HK-2 (cell line): Measurements from ENCODE around the gene ZBP1.

Source experiments
- DNase-seq: peaks from one replicate; pipeline ENCODE4 v3.0.0-alpha.2; 2018; ENCODE audit not compliant: unreplicated experiment

Gene ZBP1

DNA sequence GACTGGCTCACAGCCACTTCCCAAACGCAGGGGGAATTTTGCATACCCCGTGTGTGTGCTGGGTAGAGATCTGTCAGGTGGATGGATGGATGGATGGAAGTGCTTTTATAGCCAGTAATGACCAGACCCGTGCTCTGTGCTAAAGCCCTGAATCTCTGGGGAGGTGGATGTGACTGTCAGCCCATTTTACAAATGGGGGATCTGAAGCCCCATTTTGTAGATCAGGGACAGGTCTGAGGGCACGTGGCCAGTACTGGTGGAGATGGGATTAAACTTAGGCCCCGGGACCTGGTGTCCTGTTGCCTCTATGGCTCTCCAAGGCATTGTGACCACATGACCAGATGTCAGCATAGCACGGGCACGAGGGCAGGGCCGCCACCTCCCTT, 38.2 kb upstream of the ZBP1 start:
- DNase-seq = no peak

DNA sequence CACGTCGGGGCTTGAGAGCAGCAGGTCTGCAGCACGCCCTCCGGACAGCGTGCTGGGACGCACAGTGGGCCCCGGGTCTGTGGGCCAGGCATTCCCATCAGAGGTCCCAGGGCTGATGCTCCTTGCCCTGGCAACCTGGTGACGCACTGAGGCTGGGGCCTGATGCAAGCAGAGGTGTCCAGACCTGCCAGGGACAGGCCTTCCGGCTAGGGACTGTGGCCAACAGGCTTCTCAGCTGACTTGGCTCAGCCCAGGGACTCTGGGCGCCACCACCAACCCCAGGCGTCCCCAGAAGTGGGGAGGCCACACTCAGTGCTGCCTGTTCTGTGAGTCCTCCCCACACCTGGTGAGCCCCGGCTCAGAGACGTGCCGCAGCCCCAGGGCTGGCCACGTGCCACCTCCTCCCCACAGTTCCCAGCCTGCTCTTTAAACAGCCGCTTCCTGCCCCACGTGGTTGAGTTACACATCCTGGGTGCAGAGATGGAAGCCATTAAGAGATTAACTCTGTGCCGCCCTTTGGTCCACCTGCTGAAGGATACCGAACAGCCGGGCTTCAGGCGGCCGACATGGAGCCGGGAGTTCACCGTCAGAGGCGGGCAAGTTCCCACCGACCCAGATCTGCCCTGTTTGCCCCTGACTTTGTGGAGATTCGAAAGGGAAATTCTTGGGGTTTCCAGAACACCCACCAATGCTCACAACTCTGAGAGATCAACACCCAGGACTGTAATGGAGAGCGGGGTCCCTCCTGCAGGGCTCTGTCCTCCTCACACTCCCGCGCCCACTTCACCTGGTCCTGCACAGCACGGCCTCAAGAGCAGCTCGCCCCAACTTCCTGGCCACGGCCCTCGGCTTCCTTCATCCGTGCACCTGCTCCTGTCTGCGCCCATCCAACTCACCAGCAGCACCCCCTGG, 37.6 kb upstream of the ZBP1 start:
- DNase-seq = peak; percentile 2

DNA sequence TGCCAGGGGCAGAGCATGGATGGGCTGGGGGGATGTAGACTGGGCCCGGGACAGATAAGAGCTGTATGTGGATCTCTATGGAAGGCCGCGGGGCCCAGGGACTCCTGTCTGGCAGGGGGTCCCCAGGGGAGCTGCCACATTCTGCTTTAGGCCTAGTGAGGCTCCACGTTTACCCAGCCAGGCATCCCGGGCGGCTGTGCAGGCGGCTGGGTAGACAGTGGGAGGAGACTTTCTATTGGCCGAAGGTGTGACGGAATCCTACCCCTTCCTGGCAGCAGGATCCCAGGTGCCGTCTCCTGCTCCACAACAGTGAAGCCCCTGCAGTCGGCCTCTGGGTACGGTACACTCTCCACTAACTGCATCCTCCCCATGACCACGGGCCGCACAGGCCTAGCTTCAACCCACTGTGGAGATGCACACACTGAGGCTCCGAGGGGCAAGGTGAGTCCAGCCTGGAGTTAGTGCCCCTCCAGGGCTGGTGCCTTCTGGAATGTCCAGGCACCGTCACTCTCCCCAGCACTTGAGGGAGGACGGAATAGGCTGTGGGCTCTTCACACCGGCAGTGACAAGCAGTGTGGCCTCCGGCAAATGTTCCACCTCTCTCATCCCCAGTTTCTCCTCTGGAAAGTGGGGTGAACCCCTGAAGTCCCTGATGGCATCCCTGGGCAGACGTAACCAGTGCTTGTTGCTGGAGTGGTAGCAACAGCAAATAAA, 36.8 kb upstream of the ZBP1 start:
- peak; percentile 3 for DNase-seq

DNA sequence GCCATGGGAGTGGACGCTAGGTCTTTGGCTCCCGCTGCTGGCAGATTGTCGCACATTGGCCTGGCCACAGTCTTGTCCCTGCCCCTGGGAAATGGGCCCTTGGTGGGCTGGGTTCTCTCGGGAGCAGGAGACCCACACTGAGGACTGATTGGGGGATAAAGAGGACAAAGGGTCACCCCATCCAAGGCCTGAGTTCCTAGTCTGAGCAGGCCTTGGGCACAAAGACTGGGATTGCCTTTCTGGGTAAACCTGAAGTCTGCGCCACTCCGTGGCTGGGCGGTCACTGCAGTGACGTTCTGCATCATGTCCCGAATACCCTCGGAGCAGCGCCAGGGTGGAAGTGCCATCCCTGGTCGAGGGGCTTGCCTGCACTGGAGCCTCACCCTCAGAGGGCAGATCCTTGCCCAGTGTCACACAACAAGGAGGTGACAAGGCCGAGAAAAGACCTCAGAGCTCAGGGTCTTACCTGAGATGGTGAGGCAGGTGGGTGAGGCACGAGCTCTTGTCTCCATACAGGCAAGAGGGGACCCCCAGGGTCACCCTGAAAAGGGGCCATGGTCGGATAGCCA, 36.1 kb upstream of the ZBP1 start:
- DNase-seq = peak; percentile 1

DNA sequence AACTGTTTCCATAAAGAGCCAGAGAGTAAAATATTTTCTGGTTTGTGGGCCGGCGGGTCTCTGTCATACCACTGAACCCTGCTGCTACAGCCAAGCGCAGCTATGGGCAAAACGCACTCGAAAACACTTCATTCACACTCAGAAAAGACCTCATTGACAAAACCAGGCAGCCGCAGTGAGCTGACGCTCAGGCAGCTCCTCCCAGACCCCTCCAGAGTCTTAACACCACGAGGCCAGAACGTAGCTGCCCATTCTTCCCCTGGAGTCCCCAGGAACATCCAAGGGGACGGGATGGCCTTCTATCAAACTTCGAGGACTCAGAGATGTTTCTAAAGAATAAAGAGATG, 35.6 kb upstream of the ZBP1 start:
- DNase-seq = peak; percentile 4

DNA sequence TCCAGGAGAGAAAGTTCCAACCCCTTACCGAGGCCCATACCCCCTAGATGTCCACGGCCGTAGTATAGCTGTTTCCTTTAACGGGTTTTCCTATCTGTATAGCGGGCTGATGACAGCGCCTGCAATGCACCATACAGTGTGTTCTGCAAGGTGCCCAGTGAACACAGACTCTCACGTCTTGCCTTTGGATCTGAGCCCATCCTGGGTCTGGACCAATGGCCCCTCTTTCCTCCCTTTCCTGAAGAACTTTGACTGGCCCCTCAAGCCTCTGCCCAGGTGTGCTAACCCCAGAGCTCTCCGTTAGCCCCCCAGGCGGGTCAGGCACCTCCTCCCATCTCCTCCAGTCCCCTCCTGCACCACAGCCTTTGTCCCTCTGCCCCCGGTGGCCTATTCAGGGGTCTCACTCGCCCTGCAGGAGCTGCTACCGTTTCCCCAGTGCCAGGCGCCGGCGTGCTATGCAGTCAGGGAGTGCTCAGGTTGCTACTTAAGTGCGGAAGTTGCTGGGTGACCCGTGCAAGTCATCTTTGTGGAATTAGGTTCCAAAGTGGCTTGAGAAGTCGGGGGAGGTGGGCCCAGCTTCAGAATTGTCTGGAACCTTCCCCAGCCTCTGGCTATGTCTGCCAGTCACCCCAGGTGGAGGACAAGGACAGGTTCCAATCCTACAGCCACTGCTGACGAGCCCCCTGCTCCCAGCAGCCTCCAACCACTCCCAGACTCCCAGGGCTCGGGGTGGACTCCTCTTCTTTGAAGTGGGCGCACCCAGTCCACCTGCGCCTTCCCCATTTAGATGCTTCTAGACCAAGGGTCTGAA, 35.0 kb upstream of the ZBP1 start:
- peak; percentile 12 for DNase-seq

DNA sequence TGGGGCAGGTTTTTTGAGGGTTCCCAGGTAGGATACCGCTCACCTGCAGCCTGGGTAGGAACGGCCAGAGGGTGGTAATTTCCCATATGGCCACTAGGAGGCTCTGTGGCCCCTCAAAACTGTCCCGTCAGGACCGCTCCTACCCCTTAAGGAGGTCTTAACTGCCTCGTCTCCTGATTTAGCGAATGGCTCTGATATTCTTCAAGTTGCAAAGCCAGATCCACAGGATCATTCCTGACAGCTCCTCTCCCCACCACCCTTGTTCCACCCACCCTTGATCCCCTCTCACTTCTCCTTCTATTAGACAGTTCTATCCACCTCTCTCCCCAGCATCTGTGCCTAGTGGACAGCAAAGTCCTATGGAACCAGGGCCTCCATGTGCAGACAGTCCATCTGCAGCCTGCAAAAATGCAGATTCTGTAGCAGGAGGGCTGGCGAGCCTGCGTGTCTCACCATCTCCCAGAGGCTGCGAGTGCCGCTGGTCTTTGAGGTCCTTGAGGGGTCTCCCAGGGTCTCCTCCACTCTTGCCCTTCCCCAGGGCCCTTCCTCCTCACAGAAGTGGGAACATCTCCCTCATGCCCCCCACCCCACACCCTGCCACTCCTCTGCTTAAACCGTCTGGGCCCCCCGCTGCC, 34.3 kb upstream of the ZBP1 start:
- peak; percentile 43 for DNase-seq

DNA sequence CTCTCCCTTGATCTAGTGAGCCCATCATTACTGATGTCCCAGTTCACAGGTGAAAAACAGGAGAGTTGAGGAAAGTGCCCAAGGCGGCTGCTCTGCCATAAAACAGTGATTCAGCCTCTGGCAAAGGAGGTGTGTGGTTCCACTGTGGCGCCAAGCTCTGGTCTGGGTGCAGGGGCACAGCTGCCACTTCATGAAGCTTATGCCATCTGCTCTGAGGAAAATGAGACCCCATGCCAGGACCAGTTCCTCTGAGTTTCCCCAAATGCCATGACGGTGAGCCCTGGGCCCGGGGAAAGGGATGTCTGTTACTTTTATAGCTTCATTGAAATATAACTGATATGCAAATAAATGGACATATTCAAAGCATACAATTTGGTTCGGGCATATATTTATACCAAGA, 33.7 kb upstream of the ZBP1 start:
- no peak for DNase-seq

DNA sequence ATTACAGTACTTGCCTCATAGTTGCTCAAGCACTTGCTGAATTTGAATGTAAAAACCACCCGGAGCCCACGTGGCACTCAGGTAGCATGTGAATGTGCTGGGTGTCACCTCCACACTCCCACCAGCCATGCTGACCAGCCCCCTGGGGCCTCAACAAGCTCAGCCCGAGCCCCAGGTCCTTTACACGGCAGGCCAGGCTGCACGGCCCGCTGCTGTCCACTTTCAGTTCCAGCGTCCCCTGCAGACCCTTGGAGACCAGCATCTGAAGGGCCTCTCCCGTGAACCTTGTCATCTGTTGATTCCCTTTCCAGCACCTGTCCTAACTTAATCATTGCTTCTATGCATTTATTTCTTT, 33.3 kb upstream of the ZBP1 start:
- no peak for DNase-seq

DNA sequence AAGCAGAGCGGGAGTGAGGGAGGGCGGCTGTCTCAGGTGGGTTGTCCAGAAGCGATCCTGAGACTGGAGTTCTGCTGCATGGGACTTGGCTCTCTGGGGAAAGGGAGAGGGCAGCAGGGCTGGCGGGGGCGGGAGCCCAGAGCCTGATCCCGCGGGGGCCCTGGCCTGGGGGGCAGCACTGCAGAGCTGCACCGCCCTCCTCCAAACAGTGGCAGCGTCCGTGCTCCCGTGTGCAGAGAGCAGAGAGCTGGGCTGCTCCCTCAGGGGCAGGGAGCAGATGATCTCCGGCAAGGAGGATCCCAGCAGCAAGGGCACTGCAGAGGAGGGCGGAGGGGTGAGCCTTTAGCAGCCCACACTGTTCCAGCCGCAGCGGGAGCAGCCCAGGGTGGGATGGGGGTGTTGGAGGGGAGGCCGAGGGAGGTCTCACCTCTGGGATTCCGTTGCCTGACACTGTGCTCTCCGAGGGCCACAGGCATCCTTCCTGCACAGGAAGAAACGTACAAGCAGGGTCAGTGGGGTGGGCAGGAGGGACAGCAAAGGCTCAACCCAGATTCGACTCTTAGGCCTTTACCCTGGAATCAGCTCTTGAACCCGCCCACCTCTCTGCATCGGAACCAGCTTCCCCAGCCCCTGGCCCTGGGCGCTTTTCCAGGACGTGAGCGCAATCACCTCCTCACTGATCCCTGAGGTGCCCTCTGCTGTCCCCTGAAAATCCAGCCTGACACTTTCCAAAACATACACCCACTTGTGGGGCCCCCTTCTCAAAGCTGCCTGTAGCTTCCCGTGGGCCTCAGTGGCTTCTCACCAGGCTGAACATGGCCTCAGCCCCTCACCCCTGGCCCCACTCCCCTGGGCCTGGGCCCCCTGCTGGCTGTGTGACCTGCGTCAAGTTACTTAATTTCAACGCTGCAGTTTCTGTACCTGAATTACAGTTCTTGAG, 32.6 kb upstream of the ZBP1 start:
- DNase-seq = peak; percentile 0

DNA sequence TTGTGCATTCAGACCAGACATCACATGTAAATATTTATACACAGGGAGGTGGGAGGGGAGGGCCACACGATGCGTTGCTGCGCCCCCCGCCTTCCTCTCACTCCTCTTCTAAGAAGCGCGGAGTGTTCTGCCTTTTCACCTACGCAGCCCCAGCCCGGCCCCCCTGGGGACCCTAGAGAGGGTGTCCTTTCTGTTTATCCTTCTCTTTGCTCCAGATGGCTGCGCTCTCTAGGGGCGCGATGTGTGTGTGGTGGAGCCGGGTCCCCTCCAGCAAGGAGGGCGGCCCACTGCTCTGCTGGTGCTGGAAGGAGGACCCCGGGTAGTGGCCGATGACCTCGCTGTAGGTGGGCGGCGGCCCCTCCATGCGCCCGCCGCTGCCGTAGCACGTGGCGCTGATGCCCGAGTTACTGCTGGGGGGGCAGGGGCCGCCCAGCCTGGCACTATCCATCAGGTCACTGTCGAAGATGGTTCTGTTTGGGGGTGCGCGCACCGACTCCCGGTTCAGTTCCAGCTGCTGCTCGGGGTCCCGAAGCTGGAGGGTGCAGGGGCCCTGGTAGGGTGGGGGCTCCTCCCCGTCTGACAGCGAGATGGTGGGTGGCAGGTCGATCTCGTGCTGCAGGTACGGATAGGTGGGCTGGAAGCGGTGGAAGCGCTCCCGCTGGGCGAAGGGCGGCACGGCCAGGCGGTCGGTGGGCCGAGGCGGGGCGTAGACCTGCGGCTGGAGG, 31.8 kb upstream of the ZBP1 start:
- no peak for DNase-seq

DNA sequence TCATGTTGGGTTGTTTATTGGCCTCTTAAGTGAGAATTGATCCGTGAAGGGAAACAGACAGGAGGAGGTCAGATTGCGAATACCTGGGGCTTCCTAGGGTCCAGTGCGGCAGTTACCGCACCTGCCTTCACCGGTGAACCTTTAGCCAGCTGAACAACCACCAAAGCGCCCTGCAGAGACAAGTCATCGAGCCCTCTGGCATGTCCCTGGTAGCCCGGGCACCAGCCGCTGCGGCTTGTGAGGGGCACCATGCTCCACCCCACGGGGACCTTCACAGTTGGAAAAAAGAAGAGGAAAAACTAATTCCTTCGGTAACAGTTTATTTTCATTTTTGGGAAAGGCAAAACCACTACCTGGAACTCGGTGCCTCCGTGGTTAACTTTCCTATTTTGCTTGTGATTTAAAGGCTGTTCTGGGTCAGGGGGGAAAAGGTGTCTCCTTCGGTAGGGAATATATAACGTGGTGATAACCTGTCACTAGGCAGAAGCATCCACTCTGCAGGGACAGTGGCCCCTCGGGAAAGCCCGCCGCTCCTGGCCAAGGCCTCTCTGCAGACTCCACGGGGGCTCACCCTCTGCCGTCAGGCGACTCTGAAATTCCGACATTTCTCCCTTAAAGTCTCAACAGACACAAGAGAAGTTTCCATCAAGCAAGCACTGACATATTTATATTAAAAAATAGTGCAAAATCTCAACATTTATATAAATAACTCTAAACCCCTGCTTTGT, 30.7 kb upstream of the ZBP1 start:
- DNase-seq = peak; percentile 1

DNA sequence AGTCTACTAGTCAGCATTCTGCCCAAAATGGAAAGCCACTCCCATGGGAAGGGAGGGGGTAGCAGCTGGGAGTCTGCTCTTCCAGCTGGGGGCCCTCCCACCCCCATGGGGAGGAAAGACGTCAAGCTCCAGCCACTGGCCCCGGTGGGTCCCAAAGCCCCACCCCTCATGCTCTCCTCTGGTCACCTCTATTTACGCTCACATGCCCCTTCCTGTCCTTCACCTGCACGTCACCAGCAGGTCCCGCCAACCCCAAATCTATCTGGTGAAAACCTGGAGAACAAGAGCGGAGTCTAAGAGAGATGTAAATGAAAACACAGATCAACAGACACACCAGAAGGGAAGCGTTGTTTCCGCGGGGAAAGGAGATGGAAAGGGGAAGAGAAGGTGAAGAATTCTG, 30.0 kb upstream of the ZBP1 start:
- DNase-seq = no peak

DNA sequence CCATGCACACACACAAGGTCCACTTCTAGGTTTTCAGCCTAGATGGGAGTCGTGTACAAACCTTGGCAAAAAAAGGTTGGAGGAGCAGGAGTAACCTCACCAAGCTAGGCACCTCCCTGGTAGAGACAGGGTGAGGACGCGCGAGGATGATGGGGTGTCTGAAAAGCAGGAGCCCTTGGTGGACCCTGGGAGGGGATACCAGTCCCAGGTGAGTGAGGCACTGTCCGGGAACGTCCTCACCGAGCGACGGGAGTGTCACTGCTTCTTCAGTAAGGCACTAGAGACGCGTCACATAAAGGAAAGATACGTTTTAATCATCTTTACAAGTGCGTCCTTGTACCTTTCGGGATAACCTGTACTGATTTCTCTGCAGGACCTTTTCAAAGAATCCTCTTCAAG, 29.4 kb upstream of the ZBP1 start:
- DNase-seq = no peak

DNA sequence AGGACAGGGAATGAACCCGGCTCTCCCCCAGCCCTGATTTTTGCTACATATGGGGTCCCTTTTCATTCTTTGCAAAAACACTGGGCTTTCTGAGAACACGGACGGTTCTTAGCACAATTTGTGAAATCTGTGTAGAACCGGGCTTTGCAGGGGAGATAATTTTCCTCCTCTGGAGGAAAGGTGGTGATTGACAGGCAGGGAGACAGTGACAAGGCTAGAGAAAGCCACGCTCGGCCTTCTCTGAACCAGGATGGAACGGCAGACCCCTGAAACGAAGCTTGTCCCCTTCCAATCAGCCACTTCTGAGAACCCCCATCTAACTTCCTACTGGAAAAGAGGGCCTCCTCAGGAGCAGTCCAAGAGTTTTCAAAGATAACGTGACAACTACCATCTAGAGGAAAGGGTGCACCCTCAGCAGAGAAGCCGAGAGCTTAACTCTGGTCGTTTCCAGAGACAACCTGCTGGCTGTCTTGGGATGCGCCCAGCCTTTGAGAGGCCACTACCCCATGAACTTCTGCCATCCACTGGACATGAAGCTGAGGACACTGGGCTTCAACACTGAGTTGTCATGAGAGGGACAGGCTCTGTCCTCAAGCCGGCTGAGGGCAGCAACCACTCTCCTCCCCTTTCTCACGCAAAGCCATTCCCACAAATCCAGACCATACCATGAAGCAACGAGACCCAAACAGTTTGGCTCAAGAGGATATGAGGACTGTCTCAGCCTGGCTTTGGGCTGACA, 28.8 kb upstream of the ZBP1 start:
- no peak for DNase-seq

DNA sequence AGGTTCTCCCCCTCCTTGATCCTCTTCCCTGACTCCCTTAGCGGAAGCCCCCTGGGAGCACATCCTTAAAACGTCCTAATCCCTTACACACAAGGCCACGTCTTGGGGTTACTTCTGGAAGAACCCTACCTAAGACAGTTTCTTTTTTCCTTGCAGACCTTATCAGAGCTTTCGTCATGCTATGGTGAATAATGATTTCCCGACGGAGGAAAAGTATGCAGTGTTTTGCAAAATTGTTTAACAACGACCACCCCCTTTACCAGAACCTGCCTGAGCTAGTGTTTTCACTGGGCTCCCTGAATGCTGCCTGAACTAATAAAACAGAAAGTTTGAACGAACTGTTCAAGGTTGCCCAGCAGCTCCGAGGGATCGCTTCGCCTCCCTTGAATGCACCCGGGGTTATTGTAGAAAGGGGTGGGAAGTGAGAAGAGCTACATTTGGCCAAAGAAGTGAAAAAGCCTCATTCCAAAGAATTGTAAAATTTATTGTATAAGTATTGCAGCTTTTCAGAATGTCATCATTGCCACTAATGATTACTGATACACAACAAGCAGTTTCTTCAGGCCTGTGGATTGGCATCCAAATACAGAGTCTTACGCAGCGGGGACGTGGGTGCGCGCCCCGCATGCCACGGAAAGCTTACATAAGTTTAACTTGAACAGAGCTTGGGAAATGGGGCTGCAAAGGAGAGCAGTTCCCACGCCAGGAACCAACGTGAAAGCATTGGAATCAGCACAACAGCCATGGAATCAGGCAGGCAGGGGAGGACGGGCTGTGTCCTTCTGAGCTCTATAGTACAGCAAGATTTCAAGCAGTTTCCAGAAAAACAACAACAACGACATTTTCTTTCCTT, 27.9 kb upstream of the ZBP1 start:
- no peak for DNase-seq
